Measurements from ENCODE around the gene ZC3H4.
A peak's percentile ranks its signal among the peaks of the same experiment; 100 is the strongest.

ZC3H4 gene

GRCh38 chr19:47044946-47045866 lies 68.4 kb downstream of the ZC3H4 start:
- TF ChIP-seq, protein P1, sequence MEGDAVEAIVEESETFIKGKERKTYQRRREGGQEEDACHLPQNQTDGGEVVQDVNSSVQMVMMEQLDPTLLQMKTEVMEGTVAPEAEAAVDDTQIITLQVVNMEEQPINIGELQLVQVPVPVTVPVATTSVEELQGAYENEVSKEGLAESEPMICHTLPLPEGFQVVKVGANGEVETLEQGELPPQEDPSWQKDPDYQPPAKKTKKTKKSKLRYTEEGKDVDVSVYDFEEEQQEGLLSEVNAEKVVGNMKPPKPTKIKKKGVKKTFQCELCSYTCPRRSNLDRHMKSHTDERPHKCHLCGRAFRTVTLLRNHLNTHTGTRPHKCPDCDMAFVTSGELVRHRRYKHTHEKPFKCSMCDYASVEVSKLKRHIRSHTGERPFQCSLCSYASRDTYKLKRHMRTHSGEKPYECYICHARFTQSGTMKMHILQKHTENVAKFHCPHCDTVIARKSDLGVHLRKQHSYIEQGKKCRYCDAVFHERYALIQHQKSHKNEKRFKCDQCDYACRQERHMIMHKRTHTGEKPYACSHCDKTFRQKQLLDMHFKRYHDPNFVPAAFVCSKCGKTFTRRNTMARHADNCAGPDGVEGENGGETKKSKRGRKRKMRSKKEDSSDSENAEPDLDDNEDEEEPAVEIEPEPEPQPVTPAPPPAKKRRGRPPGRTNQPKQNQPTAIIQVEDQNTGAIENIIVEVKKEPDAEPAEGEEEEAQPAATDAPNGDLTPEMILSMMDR (conservative IDR thresholded peaks at IDR 0.05): no peak
- no peak for TF ChIP-seq ZFX (IDR thresholded peaks at IDR 0.05)

GRCh38 chr19:47040869-47041268 lies 72.7 kb downstream of the ZC3H4 start:
- H3K27ac ChIP-seq: no peak overlapping the region
- TF ChIP-seq, protein P1 (conservative IDR thresholded peaks at IDR 0.05): no peak
- TF ChIP-seq ZFX (IDR thresholded peaks at IDR 0.05): no peak

More at GRCh38 chr19:47044946-47045866, 68.4 kb downstream of the ZC3H4 start:
- no peak overlapping the region for H3K27ac ChIP-seq

DNA sequence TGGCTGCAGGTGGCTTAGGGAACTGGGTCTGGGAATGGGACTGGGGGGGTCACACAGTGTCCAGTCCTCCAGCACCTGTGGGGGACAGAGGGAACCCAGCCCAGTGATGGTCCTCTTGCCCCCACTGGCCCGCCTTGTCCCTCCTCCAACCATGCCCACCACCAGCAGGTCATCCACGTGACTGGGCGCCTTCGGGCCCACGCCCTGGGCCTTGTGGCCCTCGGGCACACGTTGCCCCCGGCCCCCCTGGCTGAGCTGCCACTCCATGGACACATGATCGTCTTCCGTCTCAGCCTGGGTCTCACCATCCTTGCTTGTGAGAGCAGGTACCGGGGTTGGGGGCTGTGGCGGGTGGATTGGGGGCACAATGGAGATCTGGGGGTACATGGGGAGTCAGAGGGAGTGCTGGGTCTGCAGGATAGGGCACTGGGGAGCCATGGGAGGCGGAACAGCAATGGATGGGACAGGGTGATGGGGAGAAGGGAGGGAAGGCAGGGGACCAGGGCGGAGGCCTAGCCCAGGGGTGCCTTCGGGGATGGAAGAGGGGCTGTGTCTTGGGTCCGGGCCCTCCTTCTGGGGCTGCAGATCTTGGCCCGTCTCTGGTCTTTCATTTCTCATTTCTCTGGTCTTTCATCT lies 74.2 kb downstream of the ZC3H4 start:
- H3K27ac ChIP-seq: no peak overlapping the region
- no peak for TF ChIP-seq ZFX (IDR thresholded peaks at IDR 0.05)
- TF ChIP-seq, protein P1 (conservative IDR thresholded peaks at IDR 0.05): no peak

GRCh38 chr19:47037766-47038165 lies 75.8 kb downstream of the ZC3H4 start:
- no peak for TF ChIP-seq ZFX (IDR thresholded peaks at IDR 0.05)
- TF ChIP-seq, protein P1 (conservative IDR thresholded peaks at IDR 0.05): no peak
- H3K27ac ChIP-seq: no peak overlapping the region

- TF ChIP-seq ZFX (IDR thresholded peaks at IDR 0.05): no peak
- TF ChIP-seq, protein P1 (conservative IDR thresholded peaks at IDR 0.05): peak; percentile 71
- peak overlapping the region; percentile 31 for H3K27ac ChIP-seq
These were observed 77.4 kb downstream of the ZC3H4 start for GRCh38 chr19:47036097-47036651.

GRCh38 chr19:47035127-47036096 lies 78.2 kb downstream of the ZC3H4 start:
- TF ChIP-seq ZFX (IDR thresholded peaks at IDR 0.05): no peak
- TF ChIP-seq, protein P1 (conservative IDR thresholded peaks at IDR 0.05): peak; percentile 86
- H3K27ac ChIP-seq: peak overlapping the region; percentile 31

Data from C4-2B (cell line).